ENCODE data around the gene NRTN.

The NRTN gene

DNA sequence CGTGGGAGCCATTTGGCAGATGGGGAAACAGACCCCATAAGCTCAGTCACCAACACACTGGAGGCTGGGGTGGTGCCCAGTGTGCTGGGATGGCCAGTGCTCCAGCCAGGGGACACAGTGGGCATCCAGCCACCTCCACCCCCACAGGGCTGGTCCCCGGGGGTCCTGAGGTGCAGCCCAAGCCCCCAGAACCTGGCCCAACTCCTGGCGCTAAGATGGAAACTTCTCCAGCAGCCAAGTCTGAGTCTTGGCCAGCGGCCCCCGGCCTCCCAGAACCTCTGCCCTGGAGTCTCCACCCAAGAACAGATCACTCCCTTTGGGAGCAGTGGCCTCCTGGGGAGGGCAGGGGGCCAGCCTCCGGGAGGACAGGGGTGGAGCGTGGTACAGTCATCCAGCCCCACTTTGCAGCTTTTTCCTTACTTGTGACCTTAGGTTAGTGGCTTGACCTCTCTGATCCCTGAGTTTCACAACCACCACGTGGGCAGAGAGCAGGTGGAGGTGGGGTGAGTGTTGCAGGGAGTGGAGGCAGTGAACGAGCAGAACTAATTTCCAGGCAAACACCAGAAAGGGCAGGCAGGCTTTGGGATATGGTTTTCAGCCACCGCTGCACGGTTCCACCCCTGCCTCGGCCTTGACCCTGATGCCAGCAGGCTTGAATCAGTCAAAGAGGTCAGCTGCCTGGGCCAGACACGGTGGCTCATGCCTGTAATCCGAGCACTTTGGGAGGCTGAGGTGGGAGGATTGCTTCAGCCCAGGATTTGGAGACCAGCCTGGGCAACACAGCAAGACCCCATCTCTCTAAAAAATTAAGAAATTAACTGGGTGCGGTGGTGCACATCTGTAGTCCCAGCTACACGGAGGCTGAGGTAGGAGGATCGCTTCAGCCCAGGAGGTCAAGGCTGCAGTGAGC lies 4.3 kb upstream of the NRTN start:
- DNase-seq (ENCODE audit: low read depth): no peak
- TF ChIP-seq, protein P1, sequence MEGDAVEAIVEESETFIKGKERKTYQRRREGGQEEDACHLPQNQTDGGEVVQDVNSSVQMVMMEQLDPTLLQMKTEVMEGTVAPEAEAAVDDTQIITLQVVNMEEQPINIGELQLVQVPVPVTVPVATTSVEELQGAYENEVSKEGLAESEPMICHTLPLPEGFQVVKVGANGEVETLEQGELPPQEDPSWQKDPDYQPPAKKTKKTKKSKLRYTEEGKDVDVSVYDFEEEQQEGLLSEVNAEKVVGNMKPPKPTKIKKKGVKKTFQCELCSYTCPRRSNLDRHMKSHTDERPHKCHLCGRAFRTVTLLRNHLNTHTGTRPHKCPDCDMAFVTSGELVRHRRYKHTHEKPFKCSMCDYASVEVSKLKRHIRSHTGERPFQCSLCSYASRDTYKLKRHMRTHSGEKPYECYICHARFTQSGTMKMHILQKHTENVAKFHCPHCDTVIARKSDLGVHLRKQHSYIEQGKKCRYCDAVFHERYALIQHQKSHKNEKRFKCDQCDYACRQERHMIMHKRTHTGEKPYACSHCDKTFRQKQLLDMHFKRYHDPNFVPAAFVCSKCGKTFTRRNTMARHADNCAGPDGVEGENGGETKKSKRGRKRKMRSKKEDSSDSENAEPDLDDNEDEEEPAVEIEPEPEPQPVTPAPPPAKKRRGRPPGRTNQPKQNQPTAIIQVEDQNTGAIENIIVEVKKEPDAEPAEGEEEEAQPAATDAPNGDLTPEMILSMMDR (conservative IDR thresholded peaks at IDR 0.05; ENCODE audit: control insufficient read depth, insufficient read depth, low read depth, low read length): no peak
- H3K4me3 ChIP-seq (ENCODE audit: control insufficient read depth, low read depth, low read length): no peak overlapping the region

DNA sequence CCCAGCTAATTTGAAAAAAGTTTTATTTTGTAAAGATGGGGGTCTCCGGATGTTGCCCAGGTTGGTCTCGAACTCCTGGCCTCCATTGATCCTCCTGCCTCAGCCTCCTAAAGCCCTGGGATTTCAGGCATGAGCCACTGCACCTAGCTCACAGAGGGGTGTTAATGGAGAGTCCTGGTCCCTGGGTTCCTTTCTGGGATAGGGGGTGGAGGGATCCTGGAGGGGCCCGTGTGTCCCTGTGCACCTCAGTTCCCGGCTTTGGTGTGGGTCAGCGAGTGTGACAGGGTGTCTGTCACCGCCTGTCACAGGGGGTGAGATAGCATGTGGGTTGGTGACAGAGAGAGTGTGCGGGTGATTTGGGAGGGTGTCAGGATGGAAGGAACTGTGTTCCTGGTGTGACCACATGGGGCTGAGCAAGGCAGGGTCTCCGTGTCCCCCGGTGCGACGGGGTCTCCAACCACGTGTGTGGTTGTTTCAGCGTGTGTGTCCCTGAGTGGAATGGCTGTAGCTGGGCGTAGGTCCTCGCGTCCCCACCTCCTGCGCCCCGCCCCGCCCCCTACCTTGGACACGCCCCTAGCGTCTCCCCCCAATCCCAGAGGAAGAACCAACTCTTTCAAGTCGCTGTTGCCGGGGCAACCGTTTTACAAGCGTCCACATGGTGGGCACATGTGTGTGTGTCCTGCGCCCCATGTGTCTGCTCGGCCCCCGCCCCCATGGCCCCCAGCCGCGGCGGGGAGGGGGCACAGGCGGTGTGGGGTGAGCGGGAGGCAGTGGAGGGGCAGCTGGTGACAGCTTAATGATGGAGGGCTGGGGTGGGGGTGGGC lies 2.9 kb upstream of the NRTN start:
- TF ChIP-seq, protein P1 (conservative IDR thresholded peaks at IDR 0.05; ENCODE audit: control insufficient read depth, insufficient read depth, low read depth, low read length): no peak
- no peak overlapping the region for H3K4me3 ChIP-seq (ENCODE audit: control insufficient read depth, low read depth, low read length)
- DNase-seq (ENCODE audit: low read depth): peak; percentile 47

DNA sequence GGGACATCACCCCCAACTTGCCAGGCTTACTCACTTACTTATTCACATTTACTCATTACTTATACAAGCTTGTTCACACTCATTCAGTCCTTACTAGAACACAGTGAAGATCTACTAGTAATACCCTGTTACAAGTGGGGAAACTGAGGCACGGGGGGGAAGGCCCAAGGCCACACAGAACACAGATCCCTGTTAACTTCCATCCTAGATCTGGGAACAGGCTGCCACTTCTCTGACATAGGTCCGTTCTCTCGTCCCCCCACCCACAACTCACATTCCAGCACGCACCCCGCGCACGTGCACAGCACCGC lies 1.5 kb upstream of the NRTN start:
- TF ChIP-seq, protein P1 (conservative IDR thresholded peaks at IDR 0.05; ENCODE audit: control insufficient read depth, insufficient read depth, low read depth, low read length): no peak
- no peak for DNase-seq (ENCODE audit: low read depth)
- H3K4me3 ChIP-seq (ENCODE audit: control insufficient read depth, low read depth, low read length): no peak overlapping the region

DNA sequence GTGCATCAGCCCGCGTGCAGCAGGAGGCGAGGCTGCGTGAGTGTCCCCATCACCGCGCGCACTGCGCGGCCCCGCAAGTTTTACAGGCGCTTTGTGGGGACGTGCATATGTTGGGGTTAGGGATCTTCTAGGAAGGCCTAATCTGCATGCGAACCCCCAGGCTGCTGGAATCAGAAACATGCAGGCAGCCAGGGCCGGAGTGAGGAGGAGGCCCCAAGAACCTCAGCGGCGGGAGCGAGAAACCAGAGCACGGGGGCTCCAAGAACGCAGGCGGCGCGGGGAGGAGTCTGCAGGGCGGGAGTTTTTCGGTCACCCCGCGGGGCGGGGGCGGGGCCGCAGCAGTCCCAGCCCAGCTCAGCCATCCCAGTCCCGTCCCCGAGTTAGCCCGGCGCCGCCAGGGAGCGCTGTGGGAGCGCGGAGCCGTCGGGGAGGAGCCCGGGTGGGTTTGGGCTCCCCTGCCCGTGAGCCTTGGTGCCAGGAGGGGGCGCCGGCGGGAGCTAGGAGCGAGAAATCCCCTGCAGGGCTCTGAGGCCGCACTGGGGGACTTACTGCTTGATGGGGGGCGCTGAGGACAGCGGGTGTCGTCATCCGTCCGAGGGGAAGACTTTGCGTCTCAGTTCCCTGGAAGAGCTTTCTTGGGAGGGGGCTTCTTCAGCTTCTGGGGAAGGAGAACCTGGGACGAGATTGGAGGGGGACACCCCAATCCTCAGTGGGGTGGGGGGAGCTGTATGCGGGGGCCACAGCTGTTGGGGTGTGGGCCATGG lies 933 bp upstream of the NRTN start:
- peak overlapping the region; percentile 30 for H3K4me3 ChIP-seq (ENCODE audit: control insufficient read depth, low read depth, low read length)
- TF ChIP-seq, protein P1 (conservative IDR thresholded peaks at IDR 0.05; ENCODE audit: control insufficient read depth, insufficient read depth, low read depth, low read length): peak; percentile 64
- peak; percentile 78 for DNase-seq (ENCODE audit: low read depth)

DNA sequence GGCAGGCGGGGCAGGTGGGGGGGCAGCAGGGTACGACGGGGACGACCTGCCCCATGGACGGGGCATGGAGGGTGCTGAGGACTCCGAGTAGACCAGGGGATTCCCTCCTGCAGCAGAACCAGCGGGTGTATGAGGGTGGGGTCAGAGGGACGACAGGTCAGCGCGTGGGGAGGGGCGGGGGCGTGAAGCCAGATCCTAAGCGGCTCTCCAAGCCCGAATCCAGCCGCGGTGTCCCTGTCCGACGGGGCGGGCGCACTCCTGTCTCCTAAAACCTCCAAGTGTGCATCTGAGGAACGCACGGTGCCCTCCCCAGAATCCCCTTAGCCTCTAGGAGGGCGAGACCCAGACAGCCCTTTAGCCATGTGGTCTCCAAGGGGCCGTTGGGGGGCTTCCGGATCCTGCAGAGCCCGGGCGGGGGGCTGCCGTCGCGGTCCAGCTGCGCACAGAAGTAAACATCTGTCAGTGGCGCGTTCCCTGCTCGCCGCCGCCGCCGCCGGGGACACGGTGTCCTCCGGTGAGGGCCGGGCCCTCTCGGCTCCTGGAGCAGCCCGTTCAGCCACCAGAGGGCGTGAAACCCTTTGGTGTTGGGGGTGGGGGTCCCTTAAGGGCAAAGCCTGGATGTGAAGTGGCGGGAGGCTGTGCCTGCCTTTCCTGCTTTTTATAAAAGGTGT lies 730 bp downstream of the NRTN start:
- H3K4me3 ChIP-seq (ENCODE audit: control insufficient read depth, low read depth, low read length): no peak overlapping the region
- DNase-seq (ENCODE audit: low read depth): no peak

More for the DNA sequence above, 730 bp downstream of the NRTN start:
- TF ChIP-seq, protein P1 (conservative IDR thresholded peaks at IDR 0.05; ENCODE audit: control insufficient read depth, insufficient read depth, low read depth, low read length): peak; percentile 52

Measured in fibroblast of mammary gland (primary cell).